Measurements from ENCODE around the gene YTHDF1.
A peak's percentile ranks its signal among the peaks of the same experiment; 100 is the strongest.

The YTHDF1 gene

GRCh38 chr20:63216041-63216848 is at the start of gene YTHDF1:
Gene YTHDF1, minus strand, starts transcription at chr20:63216131. Its CDS starts 239 bp downstream, at chr20:63215892.
- H3K27me3 ChIP-seq (ENCODE audit: control insufficient read depth, insufficient read depth, low read length) = no peaks in the 10 kb centered on the region
- TF ChIP-seq CTCF (IDR thresholded peaks at IDR 0.05) = no peak
- H2AFZ ChIP-seq = peak within 1 kb of the TSS; percentile 95
- H3K27ac ChIP-seq = peak within 1 kb of the TSS; percentile 87
- peaks cover 43% of the 10 kb centered on the region for H3K79me2 ChIP-seq
- no peaks in the 10 kb centered on the region for H3K36me3 ChIP-seq (ENCODE audit: control insufficient read depth, insufficient read depth, low read length)
- H3K4me2 ChIP-seq (ENCODE audit: low read length) = peak within 1 kb of the TSS; percentile 98
- H3K4me1 ChIP-seq = peaks cover 17% of the 10 kb centered on the region
- peak within 1 kb of the TSS; percentile 77 for H3K4me3 ChIP-seq (ENCODE audit: low read depth, low read length)
- H3K9ac ChIP-seq = peak within 1 kb of the TSS; percentile 63
- H3K9me3 ChIP-seq (ENCODE audit: control insufficient read depth, low read length) = no peaks in the 10 kb centered on the region

- Histone ChIP-seq H3K4me3 (ENCODE audit: low read depth, low read length) (no peak overlapping the region), H3K4me2 (ENCODE audit: low read length) (no peak overlapping the region), H3K9ac (no peak overlapping the region), H3K36me3 (ENCODE audit: control insufficient read depth, insufficient read depth, low read length) (no peaks in the 10 kb centered on the region), H3K9me3 (ENCODE audit: control insufficient read depth, low read length) (no peaks in the 10 kb centered on the region), H3K27ac (no peak overlapping the region), H3K27me3 (ENCODE audit: control insufficient read depth, insufficient read depth, low read length) (no peaks in the 10 kb centered on the region), H2AFZ (no peak overlapping the region), H3K4me1 (no peaks in the 10 kb centered on the region), H3K79me2 (no peaks in the 10 kb centered on the region)
- TF ChIP-seq CTCF (IDR thresholded peaks at IDR 0.05) = no peak
Measured at GRCh38 chr20:63264519-63264918, 48.6 kb upstream of the YTHDF1 start.

- Histone ChIP-seq H2AFZ (no peak overlapping the region), H3K9ac (no peak overlapping the region), H3K4me2 (ENCODE audit: low read length) (no peak overlapping the region), H3K27me3 (ENCODE audit: control insufficient read depth, insufficient read depth, low read length) (no peaks in the 10 kb centered on the region), H3K4me3 (ENCODE audit: low read depth, low read length) (no peak overlapping the region), H3K27ac (no peak overlapping the region), H3K4me1 (no peaks in the 10 kb centered on the region), H3K9me3 (ENCODE audit: control insufficient read depth, low read length) (no peaks in the 10 kb centered on the region), H3K79me2 (no peaks in the 10 kb centered on the region), H3K36me3 (ENCODE audit: control insufficient read depth, insufficient read depth, low read length) (no peaks in the 10 kb centered on the region)
- no peak for TF ChIP-seq CTCF (IDR thresholded peaks at IDR 0.05)
Measured at GRCh38 chr20:63264000-63264399, 48.1 kb upstream of the YTHDF1 start.

- H2AFZ ChIP-seq = no peak overlapping the region
- no peak overlapping the region for H3K4me2 ChIP-seq (ENCODE audit: low read length)
Measured at GRCh38 chr20:63262836-63263235, 46.9 kb upstream of the YTHDF1 start.

More at GRCh38 chr20:63262836-63263235, 46.9 kb upstream of the YTHDF1 start:
- Histone ChIP-seq H3K79me2 (no peaks in the 10 kb centered on the region), H3K4me1 (no peaks in the 10 kb centered on the region), H3K9me3 (ENCODE audit: control insufficient read depth, low read length) (no peaks in the 10 kb centered on the region), H3K4me3 (ENCODE audit: low read depth, low read length) (no peak overlapping the region), H3K27me3 (ENCODE audit: control insufficient read depth, insufficient read depth, low read length) (no peaks in the 10 kb centered on the region), H3K27ac (no peak overlapping the region), H3K36me3 (ENCODE audit: control insufficient read depth, insufficient read depth, low read length) (no peaks in the 10 kb centered on the region), H3K9ac (no peak overlapping the region)
- no peak for TF ChIP-seq CTCF (IDR thresholded peaks at IDR 0.05)
